Epithelial cell of proximal tubule (primary cell): ENCODE measurements around the gene SKAP2. TPM values are rescaled to one million over a fixed set of nuclear protein-coding genes. Genes with fewer than 3 reads are reported as not detected.
A peak's percentile ranks its signal among the peaks of the same experiment; 100 is the strongest.

Experiments used
- DNase-seq: peaks from one replicate; pipeline ENCODE4 v3.0.0-alpha.2; 2011; ENCODE audit warnings: low read depth
- H3K4me3 ChIP-seq: 2 replicates; pipeline ENCODE4 v1.5.1; 2011; ENCODE audit warnings: low read depth, mild to moderate bottlenecking, low read length
- CTCF ChIP-seq: conservative IDR thresholded peaks from 2 replicates; pipeline ENCODE4 v1.5.1; 2012; ENCODE audit warnings: low read depth, mild to moderate bottlenecking, low read length
- total RNA-seq: library from RNA; depleted of rRNA; stranded (reverse); fragments of >200 nt; gene quantifications from 2 replicates; pipeline ENCODE4 v1.2.3, GENCODE V29; 2015

Gene SKAP2
- total RNA-seq, 1 donor from 2014 or later: 31.5 TPM

- no peak for DNase-seq
- peak overlapping the region; percentile 89 for H3K4me3 ChIP-seq
- no peak for TF ChIP-seq CTCF
These were observed 677 bp downstream of the SKAP2 start for GRCh38 chr7:26863518-26864308.

GRCh38 chr7:26862834-26863233 is 1.6 kb downstream of the SKAP2 start:
- no peak for DNase-seq
- TF ChIP-seq CTCF: no peak

GRCh38 chr7:26861050-26861449 is 3.3 kb downstream of the SKAP2 start:
- no peak for TF ChIP-seq CTCF
- H3K4me3 ChIP-seq: no peak overlapping the region
- DNase-seq: no peak

More at GRCh38 chr7:26862834-26863233, 1.6 kb downstream of the SKAP2 start:
- peak overlapping the region; percentile 89 for H3K4me3 ChIP-seq

- DNase-seq: no peak
- peak; percentile 52 for TF ChIP-seq CTCF
- H3K4me3 ChIP-seq: no peak overlapping the region
These were observed 4.0 kb downstream of the SKAP2 start for GRCh38 chr7:26860361-26860760.

- no peak overlapping the region for H3K4me3 ChIP-seq
- no peak for DNase-seq
- no peak for TF ChIP-seq CTCF
These were observed 4.7 kb downstream of the SKAP2 start for GRCh38 chr7:26859720-26860119.

- H3K4me3 ChIP-seq: peak overlapping the region; percentile 45
- no peak for DNase-seq
These were observed 5.7 kb downstream of the SKAP2 start for GRCh38 chr7:26858735-26859134.

More at GRCh38 chr7:26858735-26859134, 5.7 kb downstream of the SKAP2 start:
- no peak for TF ChIP-seq CTCF
